Activated CD8-positive, alpha-beta memory T cell treated with anti-CD3 and anti-CD28 coated beads for 36 hours (primary cell): ENCODE measurements around the gene KIT. TPM values are rescaled to one million over a fixed set of nuclear protein-coding genes. Genes with fewer than 3 reads are reported as not detected.

Experiments
- CTCF ChIA-PET: fragments of 350-600 bp; sonication (Branson Sonifier 250); formaldehyde crosslinking; loops from one replicate; lab custom pipeline; 2021; ENCODE audit warnings: antibody characterized with exemption; lab: Charles Lee
- POLR2A ChIA-PET: fragments of 350-600 bp; sonication (Branson Sonifier 250); formaldehyde crosslinking; loops from one replicate; lab custom pipeline; 2021; ENCODE audit warnings: antibody characterized with exemption; lab: Charles Lee
- total RNA-seq, 2 experiments: library from RNA; stranded (reverse); gene quantifications; one replicate each; pipeline ENCODE4 v1.2.3, GENCODE V29; 2021

The KIT gene
- total RNA-seq, 2 experiments from 2014 or later: 0.04 to 0.21 TPM

DNA sequence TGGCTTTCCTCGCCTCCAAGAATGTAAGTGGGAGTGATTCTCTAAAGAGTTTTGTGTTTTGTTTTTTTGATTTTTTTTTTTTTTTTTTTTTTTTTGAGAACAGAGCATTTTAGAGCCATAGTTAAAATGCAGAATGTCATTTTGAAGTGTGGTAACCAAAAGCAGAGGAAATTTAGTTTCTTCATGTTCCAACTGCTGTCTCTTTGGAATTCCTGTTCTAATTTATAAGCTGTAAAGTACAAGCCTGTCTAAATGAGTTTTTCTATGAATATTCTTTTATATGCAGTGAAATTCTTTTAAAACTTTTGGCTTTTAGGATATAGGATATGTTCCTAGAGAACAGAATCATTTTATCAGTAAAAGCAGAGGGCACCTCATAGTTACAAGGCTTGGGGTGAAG is 74.2 kb downstream of the KIT start:
- ChIA-PET POLR2A (no interaction called here), CTCF (no interaction called here)

DNA sequence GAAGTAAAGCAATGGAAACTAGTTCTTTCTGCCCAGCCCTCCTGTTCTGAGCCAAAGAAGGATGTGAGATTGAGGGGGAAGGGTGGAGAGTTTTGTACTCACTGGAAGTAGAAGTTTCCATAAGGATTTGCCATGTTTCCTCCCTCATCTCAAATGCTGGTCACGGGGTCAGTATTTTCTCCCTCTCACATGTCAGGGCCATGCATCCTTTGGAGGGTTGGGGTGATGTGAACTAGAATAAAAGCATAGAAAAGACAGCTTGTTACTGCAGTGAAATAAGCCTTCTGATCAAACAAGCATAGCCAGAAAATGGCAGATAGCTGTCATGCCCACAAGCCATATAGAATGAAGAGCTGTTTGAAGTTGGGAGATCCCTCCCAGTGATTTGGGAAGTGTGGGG is 79.7 kb downstream of the KIT start:
- ChIA-PET CTCF (no interaction called here), POLR2A (no interaction called here)

DNA sequence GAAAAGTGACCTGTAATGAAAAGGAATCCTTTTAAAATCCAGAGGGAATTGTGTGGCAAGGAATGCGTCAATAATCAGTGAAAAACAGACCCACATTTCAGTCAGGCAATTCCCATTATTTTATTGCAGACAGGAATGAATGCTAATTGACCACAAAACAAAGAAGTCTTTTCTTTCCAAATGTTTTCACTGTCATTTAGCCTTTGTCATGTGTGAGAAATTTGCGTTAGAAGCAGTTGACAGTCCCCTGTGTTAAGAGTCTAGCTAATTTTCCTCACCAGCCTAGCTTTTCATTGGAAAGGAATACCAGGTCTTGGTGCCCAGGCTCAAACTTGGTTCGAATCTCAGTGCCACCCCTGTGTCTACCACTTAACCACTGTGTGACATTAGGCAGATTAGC is 83.4 kb downstream of the KIT start:
- ChIA-PET CTCF (no interaction called here), POLR2A (no interaction called here)

DNA sequence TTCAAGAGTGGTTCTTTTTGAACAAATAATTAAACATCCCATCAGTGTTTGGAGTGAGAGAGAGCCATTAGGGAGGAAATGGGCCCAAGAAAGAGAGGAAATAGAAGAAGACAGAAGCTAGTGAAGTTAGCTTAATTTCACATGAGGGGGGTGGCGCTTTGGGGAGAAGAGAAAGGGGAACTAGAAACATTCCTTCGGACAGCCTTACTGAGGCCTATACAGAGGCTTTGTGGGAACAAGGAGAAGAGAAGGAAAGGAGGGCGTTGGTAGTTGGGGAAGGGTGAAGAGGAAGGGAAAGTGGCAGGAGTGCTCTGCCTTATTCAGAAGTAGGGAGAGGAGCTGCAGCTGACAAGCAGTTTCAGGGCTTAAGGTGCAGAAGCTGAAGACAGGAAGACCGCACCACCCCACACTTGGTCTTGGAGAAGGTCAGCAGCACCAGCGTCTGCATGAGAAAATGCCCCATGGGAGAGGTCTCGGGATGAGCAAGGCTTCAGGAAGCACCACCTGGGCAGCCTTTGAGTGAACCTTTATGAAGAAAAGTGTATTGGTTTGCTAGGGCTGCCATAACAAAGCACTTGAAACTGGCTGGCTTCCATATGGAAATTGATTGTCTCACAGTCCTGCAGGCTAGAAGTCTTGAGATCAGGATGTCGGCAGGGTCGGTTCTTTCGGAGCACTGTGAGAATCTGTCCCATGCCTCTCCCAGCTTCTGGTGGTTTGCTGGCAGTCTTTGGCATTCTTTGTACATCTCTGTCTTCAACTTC is 85.1 kb downstream of the KIT start:
- CTCF ChIA-PET: no interaction called here
- POLR2A ChIA-PET: no interaction called here

DNA sequence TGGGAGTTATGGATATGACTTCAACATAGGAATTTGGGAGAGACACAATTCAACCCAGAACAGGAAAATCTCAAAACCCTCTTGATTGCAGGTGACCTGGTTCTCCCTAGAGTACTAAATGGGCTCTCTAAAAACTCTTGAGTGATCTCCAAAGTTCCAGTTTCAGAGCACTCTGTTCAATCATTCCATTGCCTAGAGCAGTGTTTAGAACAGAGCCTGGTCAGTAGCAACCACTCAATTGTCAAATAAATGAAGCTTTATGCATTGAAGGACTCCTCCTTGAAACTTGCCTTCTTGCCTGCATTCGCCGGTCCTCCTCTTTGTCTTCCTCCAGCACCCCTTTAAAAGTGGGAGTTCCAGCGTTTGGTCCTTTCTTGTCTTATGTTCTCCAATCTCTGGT is 85.8 kb downstream of the KIT start:
- POLR2A ChIA-PET: no interaction called here
- CTCF ChIA-PET: no interaction called here

DNA sequence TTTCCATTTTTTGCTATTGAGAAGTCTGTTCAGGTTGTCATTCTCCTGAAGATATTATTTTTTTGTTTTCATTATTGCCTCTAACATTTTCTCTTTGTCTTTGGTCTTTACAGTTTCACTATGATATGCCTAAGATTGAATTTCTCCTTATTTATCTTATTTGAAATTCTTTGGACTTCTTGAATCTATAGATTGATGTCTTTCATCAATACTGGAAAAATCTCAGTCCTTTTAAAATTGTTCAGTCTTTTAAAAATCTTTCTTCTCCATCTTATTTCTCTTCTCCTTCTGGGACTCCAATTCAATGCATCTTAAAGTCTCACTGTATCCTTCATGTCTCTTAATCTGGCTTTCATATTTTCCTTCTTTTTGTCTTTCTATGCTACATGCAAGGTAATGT is 86.7 kb downstream of the KIT start:
- CTCF ChIA-PET: no interaction called here
- POLR2A ChIA-PET: no interaction called here

DNA sequence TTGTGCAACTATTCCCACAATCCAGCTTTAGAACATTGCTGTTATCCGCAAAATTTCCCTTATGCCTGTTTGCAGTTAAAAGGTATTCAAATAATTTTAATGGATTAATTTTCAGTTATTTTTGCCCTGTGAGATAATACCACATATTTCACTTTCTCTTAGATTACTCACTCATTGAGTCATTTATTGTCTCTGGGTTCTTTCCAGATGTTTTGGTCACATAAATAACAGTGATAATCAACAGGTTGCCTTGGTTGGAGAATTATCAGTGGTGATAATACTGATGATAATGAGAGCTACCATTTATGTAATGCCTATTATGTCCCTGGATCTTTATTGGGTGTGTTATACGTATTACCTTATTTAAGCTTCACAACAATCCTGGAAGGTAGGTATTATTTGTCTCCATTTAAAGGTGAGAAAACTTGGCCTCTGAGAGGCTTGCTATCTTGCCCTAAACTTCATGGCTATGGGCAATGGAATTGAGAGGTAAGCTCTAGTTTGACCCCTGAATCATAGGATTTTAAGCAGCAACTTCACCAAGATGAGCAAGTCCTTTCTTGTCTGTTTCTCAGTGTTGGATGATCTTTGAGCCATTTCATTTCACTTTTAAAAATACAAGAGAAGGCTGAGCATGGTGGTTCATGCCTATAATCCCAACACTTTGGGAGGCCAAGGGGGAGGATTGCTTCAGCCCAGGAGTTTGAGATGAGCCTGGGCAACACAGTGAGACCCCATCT is 87.4 kb downstream of the KIT start:
- CTCF ChIA-PET: no interaction called here
- POLR2A ChIA-PET: no interaction called here

DNA sequence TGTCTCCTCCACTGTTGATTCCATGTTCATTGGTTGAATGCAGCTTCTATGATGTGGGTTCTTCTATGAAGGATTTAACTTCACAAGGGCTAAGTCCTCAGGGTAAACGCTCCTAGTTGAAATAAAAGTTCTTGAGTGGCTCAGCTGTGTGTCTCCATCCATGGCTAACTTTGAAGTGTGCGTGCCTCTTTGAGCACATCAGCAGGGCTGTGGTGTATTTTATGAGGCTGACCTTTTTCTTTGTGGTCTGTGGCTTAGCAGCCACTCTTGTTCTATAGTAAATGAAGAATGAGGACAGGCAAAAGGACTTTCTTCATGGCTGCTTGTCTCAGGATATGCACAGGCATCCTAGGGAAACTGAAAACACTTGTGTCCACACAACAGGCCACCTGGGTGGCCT is 88.5 kb downstream of the KIT start:
- CTCF ChIA-PET: no interaction called here
- POLR2A ChIA-PET: no interaction called here

DNA sequence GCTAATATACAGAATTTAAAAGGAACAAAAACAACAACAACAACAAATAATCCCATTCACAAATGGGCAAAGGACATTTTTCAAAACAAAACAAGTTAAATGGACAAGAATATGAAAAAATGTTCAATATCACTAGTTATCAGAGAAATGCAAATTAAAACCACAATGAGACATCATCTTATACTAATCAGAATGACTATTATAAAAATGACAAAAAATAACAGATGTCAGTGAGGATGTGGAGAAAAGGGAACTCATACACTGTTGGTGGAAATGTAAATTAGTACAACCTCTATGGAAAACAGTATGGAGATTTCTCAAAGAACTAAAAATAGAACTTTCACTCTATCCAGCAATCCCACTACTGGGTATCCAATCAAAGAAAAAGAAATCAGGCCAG is 92.6 kb downstream of the KIT start:
- POLR2A ChIA-PET: no interaction called here
- CTCF ChIA-PET: no interaction called here

DNA sequence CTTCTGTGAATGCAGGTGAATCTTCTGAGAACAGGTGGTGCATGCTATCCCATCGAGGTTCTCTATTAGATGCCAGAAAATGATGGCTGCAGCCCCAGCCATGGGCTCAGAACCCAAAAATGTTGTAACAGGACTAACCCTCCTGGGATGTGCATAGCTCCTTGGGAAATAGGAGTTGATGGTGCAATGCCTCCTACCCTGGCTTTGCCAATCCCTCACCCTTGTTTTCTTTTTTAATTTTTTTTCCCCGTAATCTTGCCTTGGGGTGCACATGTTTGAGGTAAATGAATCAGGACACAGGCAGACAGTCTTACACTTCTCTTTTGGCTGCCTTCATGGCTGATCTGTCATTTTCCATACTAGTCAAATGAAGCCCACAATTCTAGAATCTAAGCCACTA is 96.6 kb downstream of the KIT start:
- ChIA-PET CTCF (no interaction called here), POLR2A (no interaction called here)

DNA sequence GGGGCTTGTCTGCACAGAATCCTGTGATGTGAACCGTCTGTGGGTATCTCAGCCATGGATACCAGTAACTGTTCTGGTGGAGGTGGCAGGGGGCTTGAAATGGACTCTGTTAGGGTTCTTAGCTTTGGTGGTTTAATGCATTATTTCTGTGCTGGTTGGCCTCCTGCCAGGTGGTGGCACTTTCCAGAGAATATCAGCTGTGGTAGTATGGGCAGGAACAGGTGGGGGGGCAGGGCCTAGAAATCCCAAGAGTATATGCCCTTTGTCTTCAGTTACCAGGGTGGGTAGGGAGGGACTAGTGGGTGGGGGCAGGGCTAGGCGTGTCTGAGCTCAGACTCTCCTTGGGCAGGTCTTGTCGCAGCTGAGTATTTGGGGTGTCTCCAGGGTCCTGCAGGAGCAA is 106.7 kb downstream of the KIT start:
- POLR2A ChIA-PET: no interaction called here

DNA sequence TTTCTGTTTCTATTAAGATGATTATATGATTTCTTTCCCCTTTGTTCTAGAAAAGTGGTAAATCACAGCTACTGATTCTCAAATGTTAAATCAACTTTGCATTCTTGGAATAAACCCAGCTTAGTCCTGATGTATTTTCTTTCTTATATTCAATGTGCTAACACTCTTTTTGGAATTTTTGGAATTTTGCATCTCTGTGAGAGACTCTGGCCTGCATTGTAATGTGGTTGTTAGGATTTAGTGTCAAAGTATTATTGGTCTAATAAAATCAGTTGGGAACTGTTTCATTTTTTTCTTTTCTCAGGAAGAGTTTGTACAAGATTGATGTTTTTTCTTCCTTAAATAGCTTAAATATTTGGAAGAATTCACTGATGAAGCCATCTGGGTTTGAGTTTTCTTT is 109.6 kb downstream of the KIT start:
- ChIA-PET CTCF (interaction anchor here (0.7 kb wide), 1 partner anchor 128 kb away, joined by 3 read pairs; no protein-coding TSS in a partner anchor), POLR2A (no interaction called here)

More for the DNA sequence above, 106.7 kb downstream of the KIT start:
- CTCF ChIA-PET: no interaction called here

DNA sequence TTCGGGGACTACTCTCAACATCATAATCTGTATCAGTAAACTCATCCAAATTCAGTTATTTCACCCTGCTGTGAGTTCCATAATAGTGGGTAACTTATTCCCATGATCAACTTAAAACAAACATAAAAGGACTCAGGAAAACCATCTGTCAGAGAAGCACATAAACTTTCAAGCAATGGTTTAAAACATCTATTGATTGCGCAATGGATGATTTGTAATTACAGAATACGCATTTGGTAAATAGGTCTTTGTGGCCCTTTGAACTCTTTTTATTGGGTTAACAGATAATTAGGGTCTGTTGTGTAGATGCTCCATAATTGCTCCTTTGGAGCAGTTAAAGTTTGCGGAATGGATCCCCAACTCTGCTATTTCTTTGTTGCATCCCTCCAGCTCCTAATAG is 115.3 kb downstream of the KIT start:
- ChIA-PET CTCF (no interaction called here), POLR2A (no interaction called here)

DNA sequence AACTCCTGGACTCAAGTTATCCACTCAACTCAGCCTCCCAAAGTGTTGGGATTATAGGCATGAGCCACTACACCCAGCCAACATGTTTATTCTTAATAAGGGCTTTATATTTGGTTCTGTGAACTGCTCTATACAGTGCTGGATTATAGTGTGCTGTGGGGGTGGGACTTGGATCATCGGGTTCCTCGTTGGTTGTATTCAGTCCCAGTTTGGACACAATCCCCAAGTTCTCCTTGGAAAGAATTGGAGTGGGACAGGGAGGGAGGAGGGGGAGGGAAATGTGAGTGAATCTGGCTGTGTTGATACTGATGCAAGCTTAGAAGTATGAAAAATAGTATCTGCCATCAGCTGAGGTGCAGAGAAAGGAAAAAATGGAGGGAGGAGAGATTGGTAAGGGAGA is 121.3 kb downstream of the KIT start:
- CTCF ChIA-PET: no interaction called here
- POLR2A ChIA-PET: no interaction called here

DNA sequence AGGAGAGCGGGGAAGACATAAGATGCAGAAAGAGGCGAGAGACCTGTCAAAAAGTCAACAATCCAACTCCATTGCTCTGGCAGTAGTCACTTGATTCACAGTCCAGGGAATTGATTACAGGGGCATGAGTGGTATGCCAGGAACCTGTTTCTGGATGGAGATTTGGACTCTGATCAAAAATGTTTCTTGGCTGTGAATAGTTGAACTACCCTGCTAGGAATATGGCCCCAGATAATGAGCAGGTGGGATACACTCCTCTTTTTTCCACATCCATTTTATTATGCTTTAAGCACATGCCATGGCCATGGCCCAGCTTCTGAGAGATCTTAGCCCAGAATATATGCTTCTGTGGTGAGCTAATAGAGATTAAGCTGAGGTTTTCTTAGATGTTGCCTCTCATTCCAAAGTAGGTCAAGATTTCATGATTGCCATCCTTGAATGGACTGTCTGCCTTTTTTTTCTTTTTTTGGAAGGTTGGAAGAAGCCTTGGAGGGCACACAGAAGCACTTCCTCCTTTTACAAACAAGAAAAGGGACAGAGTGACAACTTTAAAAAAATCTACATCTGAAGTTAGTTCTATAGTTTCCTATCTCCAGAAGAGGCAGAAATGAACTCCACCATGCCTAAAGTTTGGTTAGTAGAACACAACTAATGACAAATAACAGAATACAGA is 121.9 kb downstream of the KIT start:
- CTCF ChIA-PET: no interaction called here
- POLR2A ChIA-PET: no interaction called here

DNA sequence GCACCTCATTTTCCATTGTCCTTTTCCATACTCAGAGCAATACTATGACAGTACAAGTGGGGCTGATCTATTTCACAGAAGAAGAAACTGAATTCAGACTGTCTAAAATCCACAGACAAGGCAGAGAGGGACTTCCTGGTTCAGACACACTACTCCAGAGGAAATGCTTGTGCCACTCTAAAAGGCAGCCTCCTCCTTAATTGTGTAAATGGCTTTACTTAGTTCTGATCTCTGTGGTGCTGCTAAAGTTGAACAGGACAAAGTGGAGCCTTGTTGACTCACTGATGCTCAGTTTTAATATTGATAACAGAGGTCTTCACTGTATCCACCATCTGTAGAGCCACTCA is 122.4 kb downstream of the KIT start:
- ChIA-PET CTCF (no interaction called here), POLR2A (no interaction called here)

DNA sequence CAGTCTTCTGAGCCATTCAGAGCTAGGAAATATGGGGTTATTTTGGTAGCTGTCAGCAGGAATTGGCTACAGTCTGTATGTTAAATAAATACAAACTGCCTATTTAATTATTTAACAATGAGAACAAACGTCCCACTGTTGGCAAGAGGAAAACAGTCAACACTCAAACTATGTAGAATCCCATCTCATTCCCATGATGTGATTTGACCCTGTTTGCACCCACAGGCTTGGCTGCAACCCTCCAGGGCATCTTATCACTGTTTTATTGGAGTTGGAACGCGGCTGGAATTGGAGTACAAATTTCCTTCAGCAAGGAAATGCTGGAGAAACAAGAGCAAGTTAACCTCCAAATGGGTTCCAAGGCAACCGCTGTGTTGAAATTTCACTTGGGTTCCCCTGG is 124.0 kb downstream of the KIT start:
- ChIA-PET CTCF (no interaction called here), POLR2A (no interaction called here)

DNA sequence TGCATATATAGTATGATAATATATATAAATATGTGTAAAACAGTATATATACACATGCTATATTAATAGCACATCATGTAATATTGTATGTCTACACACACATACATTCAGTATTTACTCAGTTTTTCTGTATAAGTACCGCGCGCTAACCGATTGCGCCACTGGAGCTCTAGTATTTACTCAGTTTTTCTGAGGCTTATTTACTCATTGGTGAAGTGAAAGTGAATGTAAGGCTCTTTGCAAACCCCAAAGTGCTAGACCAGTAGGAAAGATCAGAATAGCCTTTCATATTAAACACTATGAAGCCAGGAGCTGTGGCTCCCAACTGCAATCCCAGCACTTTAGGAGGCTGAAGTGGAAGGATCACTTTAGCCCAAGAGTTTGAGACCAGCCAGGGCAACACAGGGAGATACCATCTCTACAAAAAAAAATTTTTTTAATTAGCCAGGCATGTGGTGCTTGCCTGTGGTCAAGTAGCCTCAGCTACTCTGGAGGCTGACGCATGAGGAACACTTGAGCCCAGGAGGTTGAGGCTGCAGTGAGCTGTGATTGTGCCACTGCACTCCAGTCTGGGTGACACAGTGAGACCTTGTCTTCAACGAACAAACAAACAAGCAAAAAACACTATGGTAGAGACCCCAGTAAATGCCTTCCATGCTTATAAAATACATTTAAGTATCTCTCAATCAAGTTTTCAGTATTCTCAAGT is 125.8 kb downstream of the KIT start:
- ChIA-PET POLR2A (no interaction called here), CTCF (no interaction called here)

DNA sequence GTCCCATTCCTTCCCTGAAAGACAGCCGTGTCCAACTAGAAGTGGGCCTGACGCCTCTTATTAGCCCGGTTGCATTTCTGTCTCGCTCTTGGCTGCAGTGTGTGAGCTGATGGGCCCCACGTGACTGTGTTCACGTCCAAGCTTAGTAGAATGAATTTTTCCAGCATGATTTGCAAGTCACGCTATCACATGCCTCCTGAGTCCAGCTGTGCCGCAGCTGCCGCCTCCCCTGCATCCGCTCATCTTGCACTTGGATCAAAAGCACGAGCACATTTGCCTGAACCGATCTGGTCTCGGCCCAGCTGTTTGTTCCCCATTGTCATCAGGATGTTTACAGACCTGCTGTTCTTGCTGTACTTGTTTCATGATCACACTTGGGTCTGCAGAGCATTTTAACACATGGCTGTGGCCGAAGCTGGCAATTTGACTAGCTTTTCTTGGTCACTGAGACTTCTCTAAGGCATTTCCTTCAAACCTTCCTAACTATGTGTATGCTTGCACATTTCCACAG is 126.5 kb downstream of the KIT start:
- ChIA-PET CTCF (no interaction called here), POLR2A (no interaction called here)
